ENCODE results near the gene PSEN1. TPM values are rescaled to one million over a fixed set of nuclear protein-coding genes. Genes with fewer than 3 reads are reported as not detected.

PSEN1 gene
- total and polyA plus RNA-seq, 9 donors, result 27.4 to 36.1 (median 31.0) TPM

- Histone ChIP-seq H3K27ac (ENCODE audit: low read length) (no peak overlapping the region), H3K36me3 (ENCODE audit: control insufficient read depth, insufficient read depth, low read length) (no peaks in the 10 kb centered on the region), H3K4me3 (ENCODE audit: low read length) (no peak overlapping the region), H3K9me3 (replicated peaks; ENCODE audit: control insufficient read depth, low read depth, low read length) (no peaks in the 10 kb centered on the region), H3K4me1 (ENCODE audit: control insufficient read depth, insufficient read depth, low read length) (peaks cover 5% of the 10 kb centered on the region), H3K27me3 (ENCODE audit: control insufficient read depth, insufficient read depth, low read length) (no peaks in the 10 kb centered on the region)
- 67% methylated on average over 7 of the region's 18 CpGs for WGBS (ENCODE audit: insufficient coverage)
- DNase-seq, result no peak
Measured at GRCh38 chr14:73264885-73265720, 128.8 kb downstream of the PSEN1 start.

GRCh38 chr14:73265721-73266046 is 129.4 kb downstream of the PSEN1 start:
- H3K4me1 ChIP-seq (ENCODE audit: control insufficient read depth, insufficient read depth, low read length), result peaks cover 5% of the 10 kb centered on the region
- H3K9me3 ChIP-seq (replicated peaks; ENCODE audit: control insufficient read depth, low read depth, low read length), result no peaks in the 10 kb centered on the region
- WGBS (ENCODE audit: insufficient coverage), result 100% methylated on average over 2 of the region's 3 CpGs
- no peaks in the 10 kb centered on the region for H3K27me3 ChIP-seq (ENCODE audit: control insufficient read depth, insufficient read depth, low read length)
- H3K36me3 ChIP-seq (ENCODE audit: control insufficient read depth, insufficient read depth, low read length), result no peaks in the 10 kb centered on the region
- H3K4me3 ChIP-seq (ENCODE audit: low read length), result no peak overlapping the region
- no peak for DNase-seq
- no peak overlapping the region for H3K27ac ChIP-seq (ENCODE audit: low read length)

GRCh38 chr14:73266317-73266716 is 130.0 kb downstream of the PSEN1 start:
- Histone ChIP-seq H3K4me1 (ENCODE audit: control insufficient read depth, insufficient read depth, low read length) (peaks cover 5% of the 10 kb centered on the region), H3K27me3 (ENCODE audit: control insufficient read depth, insufficient read depth, low read length) (no peaks in the 10 kb centered on the region), H3K27ac (ENCODE audit: low read length) (no peak overlapping the region), H3K36me3 (ENCODE audit: control insufficient read depth, insufficient read depth, low read length) (no peaks in the 10 kb centered on the region), H3K9me3 (replicated peaks; ENCODE audit: control insufficient read depth, low read depth, low read length) (no peaks in the 10 kb centered on the region), H3K4me3 (ENCODE audit: low read length) (no peak overlapping the region)
- no peak for DNase-seq
- 75% methylated on average over 7 of the region's 7 CpGs for WGBS (ENCODE audit: insufficient coverage)

GRCh38 chr14:73267474-73267873 is 131.2 kb downstream of the PSEN1 start:
- Histone ChIP-seq H3K4me3 (ENCODE audit: low read length) (no peak overlapping the region), H3K9me3 (replicated peaks; ENCODE audit: control insufficient read depth, low read depth, low read length) (no peaks in the 10 kb centered on the region), H3K27ac (ENCODE audit: low read length) (no peak overlapping the region), H3K27me3 (ENCODE audit: control insufficient read depth, insufficient read depth, low read length) (no peaks in the 10 kb centered on the region), H3K4me1 (ENCODE audit: control insufficient read depth, insufficient read depth, low read length) (peaks cover 7% of the 10 kb centered on the region), H3K36me3 (ENCODE audit: control insufficient read depth, insufficient read depth, low read length) (no peaks in the 10 kb centered on the region)
- 96% methylated on average over 6 of the region's 6 CpGs for WGBS (ENCODE audit: insufficient coverage)
- no peak for DNase-seq

GRCh38 chr14:73269729-73270531 is 133.6 kb downstream of the PSEN1 start:
- no peaks in the 10 kb centered on the region for H3K27me3 ChIP-seq (ENCODE audit: control insufficient read depth, insufficient read depth, low read length)
- peaks cover 9% of the 10 kb centered on the region for H3K4me1 ChIP-seq (ENCODE audit: control insufficient read depth, insufficient read depth, low read length)
- peaks cover 8% of the 10 kb centered on the region for H3K36me3 ChIP-seq (ENCODE audit: control insufficient read depth, insufficient read depth, low read length)
- no peaks in the 10 kb centered on the region for H3K9me3 ChIP-seq (replicated peaks; ENCODE audit: control insufficient read depth, low read depth, low read length)
- peak; percentile 51 for DNase-seq
- H3K4me3 ChIP-seq (ENCODE audit: low read length), result peak overlapping the region; percentile 34
- H3K27ac ChIP-seq (ENCODE audit: low read length), result no peak overlapping the region
- WGBS (ENCODE audit: insufficient coverage), result 6% methylated on average over 48 of the region's 48 CpGs

GRCh38 chr14:73272393-73272792 is 136.1 kb downstream of the PSEN1 start:
- peaks cover 9% of the 10 kb centered on the region for H3K4me1 ChIP-seq (ENCODE audit: control insufficient read depth, insufficient read depth, low read length)
- no peak overlapping the region for H3K4me3 ChIP-seq (ENCODE audit: low read length)
- H3K36me3 ChIP-seq (ENCODE audit: control insufficient read depth, insufficient read depth, low read length), result peaks cover 21% of the 10 kb centered on the region
- H3K9me3 ChIP-seq (replicated peaks; ENCODE audit: control insufficient read depth, low read depth, low read length), result no peaks in the 10 kb centered on the region
- no peaks in the 10 kb centered on the region for H3K27me3 ChIP-seq (ENCODE audit: control insufficient read depth, insufficient read depth, low read length)
- WGBS (ENCODE audit: insufficient coverage), result 83% methylated on average over 4 of the region's 6 CpGs
- peak; percentile 50 for DNase-seq
- H3K27ac ChIP-seq (ENCODE audit: low read length), result no peak overlapping the region

Other genes starting within 250 kb of the PSEN1 start
- 1.3 TPM for gene DPF3, start 242.4 kb upstream of the PSEN1 start, total RNA-seq
- 1 to 10 TPM; 1.3 to 3.9 (median 2.2) TPM for gene DPF3, start 242.4 kb upstream of the PSEN1 start, polyA plus RNA-seq (ENCODE audit: insufficient read depth in 1 of 8, insufficient read length in 8 of 8, low replicate concordance in 1 of 8)
- 9.6 TPM for gene DCAF4, start 210.0 kb upstream of the PSEN1 start, total RNA-seq
- gene DCAF4, start 210.0 kb upstream of the PSEN1 start, polyA plus RNA-seq (ENCODE audit: insufficient read depth in 1 of 8, insufficient read length in 8 of 8, low replicate concordance in 1 of 8), result 10 to 100 TPM in 6 of 8 donors, 1 to 10 TPM in 2; 8.4 to 14.5 (median 11.4) TPM
- gene ZFYVE1, start 109.4 kb upstream of the PSEN1 start, total RNA-seq, result 8.4 TPM
- gene ZFYVE1, start 109.4 kb upstream of the PSEN1 start, polyA plus RNA-seq (ENCODE audit: insufficient read depth in 1 of 8, insufficient read length in 8 of 8, low replicate concordance in 1 of 8), result 10 to 100 TPM; 11.2 to 15.3 (median 12.8) TPM
- gene RBM25, start 78.0 kb upstream of the PSEN1 start, total RNA-seq, result 36.5 TPM
- 10 to 100 TPM; 64.0 to 93.5 (median 76.8) TPM for gene RBM25, start 78.0 kb upstream of the PSEN1 start, polyA plus RNA-seq (ENCODE audit: insufficient read depth in 1 of 8, insufficient read length in 8 of 8, low replicate concordance in 1 of 8)
- 0.58 TPM for gene PAPLN, start 101.0 kb downstream of the PSEN1 start, total RNA-seq
- gene PAPLN, start 101.0 kb downstream of the PSEN1 start, polyA plus RNA-seq (ENCODE audit: insufficient read depth in 1 of 8, insufficient read length in 8 of 8, low replicate concordance in 1 of 8), result 1 to 10 TPM in 7 of 8 donors, under 1 TPM in 1; 0.87 to 4.2 (median 1.4) TPM